ENCODE results near the gene ATL3. TPM values are rescaled to one million over a fixed set of nuclear protein-coding genes. Genes with fewer than 3 reads are reported as not detected.

The ATL3 gene
- total and polyA plus RNA-seq, 2 of the 13 experiments (the other 11 are each of a cell fraction or from before 2014, with no cell fraction given) = not detected

DNA sequence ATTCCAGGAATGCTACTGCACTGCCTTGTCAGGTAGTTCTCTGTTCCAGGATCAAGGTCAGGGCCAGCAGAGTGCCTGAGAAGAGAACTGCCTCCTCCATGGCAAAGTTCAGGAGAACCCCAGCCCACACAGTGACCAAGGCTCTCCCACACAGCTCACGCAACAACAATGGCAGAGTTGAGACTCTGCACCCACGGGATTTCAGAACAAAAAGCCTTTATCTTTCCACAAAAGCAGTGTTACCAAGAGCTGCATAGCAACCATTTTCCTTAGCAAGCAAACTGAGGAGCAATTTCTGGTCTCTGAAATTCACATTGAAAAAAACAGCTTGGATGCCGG lies 68.0 kb downstream of the ATL3 start (continued):
- no peak for TF ChIP-seq BRCA1 (CRISPR knock-in tag; IDR thresholded peaks at IDR 0.05)
- no peak for TF ChIP-seq MED8 (CRISPR knock-in tag; IDR thresholded peaks at IDR 0.05; ENCODE audit: insufficient replicate concordance)
- no peak for TF ChIP-seq ZNF367 (CRISPR knock-in tag; IDR thresholded peaks at IDR 0.05; ENCODE audit: borderline replicate concordance)
- peak; percentile 45; the same call in 1 of the 2 replicates for TF ChIP-seq IRF2 (CRISPR knock-in tag; IDR thresholded peaks at IDR 0.05)
- TF ChIP-seq, protein P1, sequence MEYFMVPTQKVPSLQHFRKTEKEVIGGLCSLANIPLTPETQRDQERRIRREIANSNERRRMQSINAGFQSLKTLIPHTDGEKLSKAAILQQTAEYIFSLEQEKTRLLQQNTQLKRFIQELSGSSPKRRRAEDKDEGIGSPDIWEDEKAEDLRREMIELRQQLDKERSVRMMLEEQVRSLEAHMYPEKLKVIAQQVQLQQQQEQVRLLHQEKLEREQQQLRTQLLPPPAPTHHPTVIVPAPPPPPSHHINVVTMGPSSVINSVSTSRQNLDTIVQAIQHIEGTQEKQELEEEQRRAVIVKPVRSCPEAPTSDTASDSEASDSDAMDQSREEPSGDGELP (IDR thresholded peaks at IDR 0.05; ENCODE audit: borderline replicate concordance, low read depth) = 0 out of 2 replicates have a peak, but pooled peaks have one; percentile 11
- TF ChIP-seq MYNN (CRISPR knock-in tag; IDR thresholded peaks at IDR 0.05; ENCODE audit: low read depth) = no peak
- no peak for TF ChIP-seq ZC3H13 (CRISPR knock-in tag; IDR thresholded peaks at IDR 0.05)
- no peak for TF ChIP-seq SOX6 (IDR thresholded peaks at IDR 0.05)
- peak; percentile 97 for TF ChIP-seq SOX6 (CRISPR knock-in tag; IDR thresholded peaks at IDR 0.05)
- TF ChIP-seq, protein P2, sequence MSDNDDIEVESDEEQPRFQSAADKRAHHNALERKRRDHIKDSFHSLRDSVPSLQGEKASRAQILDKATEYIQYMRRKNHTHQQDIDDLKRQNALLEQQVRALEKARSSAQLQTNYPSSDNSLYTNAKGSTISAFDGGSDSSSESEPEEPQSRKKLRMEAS (IDR thresholded peaks at IDR 0.05) = 0 out of 2 replicates have a peak, but pooled peaks have one; percentile 22
- no peak for TF ChIP-seq NR0B2 (CRISPR knock-in tag; IDR thresholded peaks at IDR 0.05)
- TF ChIP-seq THYN1 (CRISPR knock-in tag; IDR thresholded peaks at IDR 0.05; ENCODE audit: borderline replicate concordance, low read depth) = no peak
- no peak for TF ChIP-seq ATF5 (CRISPR knock-in tag; IDR thresholded peaks at IDR 0.05; ENCODE audit: low read depth)
- TF ChIP-seq FOXP1 (IDR thresholded peaks at IDR 0.05) = no peak
- peak; percentile 56; the same call in 1 of the 2 replicates for TF ChIP-seq FOXP1 (CRISPR knock-in tag; IDR thresholded peaks at IDR 0.05)
- no peak for TF ChIP-seq RARG (CRISPR knock-in tag; IDR thresholded peaks at IDR 0.05; ENCODE audit: low read depth)
- no peak for TF ChIP-seq ZSCAN12 (CRISPR knock-in tag; IDR thresholded peaks at IDR 0.05)
- TF ChIP-seq SETDB1 (CRISPR knock-in tag; IDR thresholded peaks at IDR 0.05; ENCODE audit: borderline replicate concordance) = no peak
- TF ChIP-seq ZNF205 (CRISPR knock-in tag; IDR thresholded peaks at IDR 0.05) = 0 out of 2 replicates have a peak, but pooled peaks have one; percentile 48
- TF ChIP-seq ETV5 (CRISPR knock-in tag; IDR thresholded peaks at IDR 0.05; ENCODE audit: borderline replicate concordance) = peak; percentile 27; the same call in 1 of the 2 replicates
- TF ChIP-seq, protein P3, sequence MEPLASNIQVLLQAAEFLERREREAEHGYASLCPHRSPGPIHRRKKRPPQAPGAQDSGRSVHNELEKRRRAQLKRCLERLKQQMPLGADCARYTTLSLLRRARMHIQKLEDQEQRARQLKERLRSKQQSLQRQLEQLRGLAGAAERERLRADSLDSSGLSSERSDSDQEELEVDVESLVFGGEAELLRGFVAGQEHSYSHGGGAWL (CRISPR knock-in tag; IDR thresholded peaks at IDR 0.05) = no peak
- TF ChIP-seq NR3C1 (CRISPR knock-in tag; IDR thresholded peaks at IDR 0.05) = no peak
- TF ChIP-seq PCBP2 (optimal IDR thresholded peaks at IDR 0.05; ENCODE audit: low read depth, low read length, poor library complexity, severe bottlenecking) = no peak
- TF ChIP-seq ZGPAT (CRISPR knock-in tag; IDR thresholded peaks at IDR 0.05) = 0 out of 2 replicates have a peak, but pooled peaks have one; percentile 12
- peak; percentile 88 for TF ChIP-seq RXRA (CRISPR knock-in tag; IDR thresholded peaks at IDR 0.05)
- TF ChIP-seq ZBTB21 (CRISPR knock-in tag; IDR thresholded peaks at IDR 0.05) = no peak
- TF ChIP-seq TEAD3 (CRISPR knock-in tag; optimal IDR thresholded peaks at IDR 0.05; ENCODE audit: borderline replicate concordance) = peak; percentile 63
- peak; percentile 80 for TF ChIP-seq SKI (IDR thresholded peaks at IDR 0.05; ENCODE audit: partially characterized antibody)
- TF ChIP-seq CBX5 (CRISPR knock-in tag; IDR thresholded peaks at IDR 0.05; ENCODE audit: borderline replicate concordance) = no peak
- 0 out of 2 replicates have a peak, but pooled peaks have one; percentile 22 for TF ChIP-seq ZNF3 (CRISPR knock-in tag; IDR thresholded peaks at IDR 0.05)
- no peak for TF ChIP-seq ZNF672 (CRISPR knock-in tag; IDR thresholded peaks at IDR 0.05)

Measured in HepG2 (cell line).